Liver (tissue), 9 donors: ENCODE data around the gene TP53I13. TPM values are rescaled to one million over a fixed set of nuclear protein-coding genes. Genes with fewer than 3 reads are reported as not detected.

Experiments
- DNase-seq: peaks from one replicate; pipeline ENCODE4 v3.0.0-alpha.2; 2017; ENCODE audit warnings: low spot score
- H3K27ac ChIP-seq, 2 donors: one replicate each; pipeline ENCODE4 v1.7.0; 2013; ENCODE audit warnings: inconsistent platforms in 2 of 2, low read length in 2 of 2, control low read depth in 1 of 2, low read depth in 1 of 2, mild to moderate bottlenecking in 1 of 2
- H3K27me3 ChIP-seq, 4 donors: one replicate each; pipeline versions ENCODE4 v1.6.1 to v1.7.0; 2013; ENCODE audit warnings: low read length in 3 of 4, inconsistent platforms in 1 of 4, mild to moderate bottlenecking in 1 of 4, moderate library complexity in 1 of 4; ENCODE audit not compliant: control insufficient read depth in 4 of 4, insufficient read depth in 4 of 4
- H3K36me3 ChIP-seq, 4 donors: one replicate each; pipeline versions ENCODE4 v1.6.1 to v1.7.0; 2013; ENCODE audit warnings: low read length in 3 of 4, mild to moderate bottlenecking in 3 of 4, low read depth in 1 of 4, moderate library complexity in 1 of 4; ENCODE audit not compliant: control insufficient read depth in 4 of 4, insufficient read depth in 3 of 4
- H3K4me1 ChIP-seq, 4 donors: one replicate each; pipeline versions ENCODE4 v1.6.1 to v1.7.0; 2013; ENCODE audit warnings: low read length in 3 of 4, mild to moderate bottlenecking in 3 of 4, moderate library complexity in 1 of 4; ENCODE audit not compliant: control insufficient read depth in 4 of 4, insufficient read depth in 4 of 4
- H3K4me3 ChIP-seq, 3 donors: one replicate each; pipeline versions ENCODE4 v1.6.1 to v1.7.0; 2013; ENCODE audit warnings: low read length in 3 of 3, control low read depth in 1 of 3, low read depth in 1 of 3, mild to moderate bottlenecking in 1 of 3
- H3K9ac ChIP-seq, 2 donors: one replicate each; pipeline ENCODE4 v1.7.0; 2013; ENCODE audit warnings: low read length in 2 of 2, mild to moderate bottlenecking in 2 of 2, moderate library complexity in 2 of 2, control low read depth in 1 of 2, low read depth in 1 of 2
- H3K9me3 ChIP-seq, 4 donors: one replicate each; pipeline versions ENCODE4 v1.6.1 to v1.7.0; 2013; ENCODE audit warnings: low read length in 3 of 4; ENCODE audit not compliant: control insufficient read depth in 4 of 4
- ATF3 ChIP-seq: IDR thresholded peaks from 2 replicates; pipeline ENCODE4 v1.6.1; 2016; ENCODE audit warnings: antibody characterized with exemption
- CTCF ChIP-seq: fragments of 150-350 bp; IDR thresholded peaks from 2 replicates; pipeline ENCODE4 v1.5.1; 2017; ENCODE audit warnings: improper control_type of control experiment, low read depth, low read length; ENCODE audit not compliant: missing input control
- EGR1 ChIP-seq, 2 donors: IDR thresholded peaks; 2 replicates each; pipeline ENCODE4 v1.6.1; 2016 to 2018; ENCODE audit warnings: antibody characterized with exemption in 2 of 2, low read depth in 2 of 2
- FOXA1 ChIP-seq: IDR thresholded peaks from 2 replicates; pipeline ENCODE4 v1.6.1; 2016; ENCODE audit warnings: antibody characterized with exemption
- FOXA2 ChIP-seq: IDR thresholded peaks from 2 replicates; pipeline ENCODE4 v1.6.1; 2016; ENCODE audit warnings: antibody characterized with exemption
- GABPA ChIP-seq, 2 donors: IDR thresholded peaks in 1 of 2; conservative IDR thresholded peaks in 1 of 2; 2 replicates each; pipeline ENCODE4 v1.6.1; 2016; ENCODE audit warnings: antibody characterized with exemption in 2 of 2, mild to moderate bottlenecking in 1 of 2, moderate library complexity in 1 of 2
- HNF4G ChIP-seq: IDR thresholded peaks from 2 replicates; pipeline ENCODE4 v1.6.1; 2016; ENCODE audit warnings: antibody characterized with exemption
- JUND ChIP-seq, 2 donors: IDR thresholded peaks; 2 replicates each; pipeline ENCODE4 v1.6.1; 2016; ENCODE audit warnings: antibody characterized with exemption in 2 of 2
- MAX ChIP-seq: IDR thresholded peaks from 2 replicates; pipeline ENCODE4 v1.6.1; 2016; ENCODE audit warnings: antibody characterized with exemption
- NR2F2 ChIP-seq: IDR thresholded peaks from 2 replicates; pipeline ENCODE4 v1.6.1; 2016; ENCODE audit warnings: antibody characterized with exemption
- RAD21 ChIP-seq, 2 donors: IDR thresholded peaks; 2 replicates each; pipeline ENCODE4 v1.6.1; 2016; ENCODE audit warnings: antibody characterized with exemption in 2 of 2, mild to moderate bottlenecking in 2 of 2
- REST ChIP-seq: IDR thresholded peaks from 2 replicates; pipeline ENCODE4 v1.6.1; 2016; ENCODE audit warnings: antibody characterized with exemption, mild to moderate bottlenecking
- RXRA ChIP-seq, 2 donors: IDR thresholded peaks; 2 replicates each; pipeline ENCODE4 v1.6.1; 2017 to 2018; ENCODE audit warnings: antibody characterized with exemption in 2 of 2, mild to moderate bottlenecking in 1 of 2
- SP1 ChIP-seq: IDR thresholded peaks from 2 replicates; pipeline ENCODE4 v1.6.1; 2018; ENCODE audit warnings: antibody characterized with exemption, mild to moderate bottlenecking
- TAF1 ChIP-seq: conservative IDR thresholded peaks from 2 replicates; pipeline ENCODE4 v1.6.1; 2016; ENCODE audit warnings: antibody characterized with exemption, mild to moderate bottlenecking
- YY1 ChIP-seq: IDR thresholded peaks from 2 replicates; pipeline ENCODE4 v1.6.1; 2016; ENCODE audit warnings: antibody characterized with exemption, mild to moderate bottlenecking
- ZBTB33 ChIP-seq: IDR thresholded peaks from 2 replicates; pipeline ENCODE4 v1.6.1; 2016; ENCODE audit warnings: antibody characterized with exemption
- WGBS: extraction: QIAGEN DNeasy Blood & Tissue Kit; methylation state at CpG from one replicate; pipeline ENCODE4 v1.1.7; 2013; 5-methylcytosine and 5-hydroxymethylcytosine counted together
- polyA plus RNA-seq, 2 donors: library from polyadenylated mRNA; stranded (reverse) in 1 of 2; unstranded in 1 of 2; fragments of 200-250 nt in 1 of 2; fragments of >200 nt in 1 of 2; fragmentation: Nextera tagmentation in 1 of 2; extraction: Ambion mirVana in 1 of 2; gene quantifications; one replicate each; pipeline versions ENCODE4 v1.2.1 to v1.2.3, GENCODE V29; 2013 to 2015
- total RNA-seq, 2 donors: library from RNA; depleted of rRNA; stranded (reverse); fragments of >200 nt; gene quantifications; one replicate each; pipeline ENCODE4 v1.2.3, GENCODE V29; 2014
- donor health status: healthy.
- donor health status: healthy.
- donor health status: healthy.
- donor health status: healthy.
- donor health status: healthy.

Gene TP53I13
- total and polyA plus RNA-seq, 4 donors: 12.2 to 42.6 (median 24.5) TPM

GRCh38 chr17:29608986-29609385 lies 40.5 kb downstream of the TP53I13 start (continued):
- no peak for TF ChIP-seq REST

GRCh38 chr17:29610395-29610794 lies 41.9 kb downstream of the TP53I13 start:
- WGBS: 82% methylated on average over 3 of the region's 3 CpGs
- no peak overlapping the region for H3K4me3 ChIP-seq
- no peak overlapping the region for H3K9ac ChIP-seq
- H3K4me1 ChIP-seq: peaks cover 8 to 21% (median 15%) of the 10 kb centered on the region in 4 donors
- H3K27ac ChIP-seq: no peak overlapping the region
- H3K36me3 ChIP-seq: no peaks in the 10 kb centered on the region
- DNase-seq: no peak
- TF ChIP-seq RXRA (IDR thresholded peaks at IDR 0.05) (no peak), ZBTB33 (no peak), RAD21 (IDR thresholded peaks at IDR 0.05) (no peak), YY1 (no peak), TAF1 (no peak), MAX (no peak), GABPA (IDR thresholded peaks at IDR 0.05 in 1 of 2, conservative IDR thresholded peaks at IDR 0.05 in 1 of 2) (no peak), JUND (IDR thresholded peaks at IDR 0.05) (no peak), NR2F2 (no peak), CTCF (no peak), SP1 (no peak), ATF3 (no peak), HNF4G (no peak), EGR1 (IDR thresholded peaks at IDR 0.05; ENCODE audit: low read depth in 2 of 2) (no peak), FOXA1 (no peak), REST (no peak), FOXA2 (no peak)
- peaks cover 0 to 5% (median 1%) of the 10 kb centered on the region in 4 donors for H3K27me3 ChIP-seq
- H3K9me3 ChIP-seq: no peaks in the 10 kb centered on the region
